ENCODE measurements around the gene METTL6.

The METTL6 gene

GRCh38 chr3:15471861-15472260 lies 44.5 kb upstream of the METTL6 start:
- TF ChIP-seq POLR2AphosphoS5 (IDR thresholded peaks at IDR 0.05; ENCODE audit: low read depth) = no peak
- no peak for TF ChIP-seq SPI1 (IDR thresholded peaks at IDR 0.05; ENCODE audit: borderline replicate concordance, low read depth)
- no peak for TF ChIP-seq GABPA (IDR thresholded peaks at IDR 0.05; ENCODE audit: low read depth)
- no peak for TF ChIP-seq REST (IDR thresholded peaks at IDR 0.05; ENCODE audit: insufficient replicate concordance, low read depth)
- no peak overlapping the region for H3K4me3 ChIP-seq (replicated peaks; ENCODE audit: insufficient read depth, low read length)
- H3K27me3 ChIP-seq (ENCODE audit: insufficient read depth, poor library complexity, severe bottlenecking) = no peaks in the 10 kb centered on the region
- no peak for DNase-seq (ENCODE audit: low read depth in 1 of 2, low spot score in 1 of 2)
- H3K27ac ChIP-seq (replicated peaks) = no peak overlapping the region

DNA sequence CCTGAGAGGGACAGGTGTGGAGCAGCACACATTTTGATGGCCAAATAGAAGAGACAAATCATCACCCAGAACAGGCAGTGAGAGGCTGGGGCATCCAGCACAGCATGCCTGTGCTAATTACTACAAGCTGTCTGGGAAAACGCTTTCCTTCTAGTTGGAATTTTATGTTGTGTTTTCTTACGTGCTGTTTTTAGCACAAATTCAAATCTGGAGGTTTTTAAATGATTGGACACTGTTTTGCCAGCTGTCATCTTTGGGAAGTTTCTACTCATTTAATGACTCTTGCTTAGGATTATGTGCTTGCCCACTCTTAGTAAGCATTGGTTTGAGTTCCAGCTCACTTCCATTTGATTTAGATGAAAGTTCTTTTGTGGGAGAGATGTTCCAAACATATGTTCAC lies 43.5 kb upstream of the METTL6 start:
- Histone ChIP-seq H3K4me3 (replicated peaks; ENCODE audit: insufficient read depth, low read length) (no peak overlapping the region), H3K27me3 (ENCODE audit: insufficient read depth, poor library complexity, severe bottlenecking) (no peaks in the 10 kb centered on the region), H3K27ac (replicated peaks) (no peak overlapping the region)
- DNase-seq (ENCODE audit: low read depth in 1 of 2, low spot score in 1 of 2) = no peak
- TF ChIP-seq GABPA (IDR thresholded peaks at IDR 0.05; ENCODE audit: low read depth) (no peak), POLR2AphosphoS5 (IDR thresholded peaks at IDR 0.05; ENCODE audit: low read depth) (no peak), SPI1 (IDR thresholded peaks at IDR 0.05; ENCODE audit: borderline replicate concordance, low read depth) (no peak), REST (IDR thresholded peaks at IDR 0.05; ENCODE audit: insufficient replicate concordance, low read depth) (no peak)
- TF ChIP-seq, protein P1, sequence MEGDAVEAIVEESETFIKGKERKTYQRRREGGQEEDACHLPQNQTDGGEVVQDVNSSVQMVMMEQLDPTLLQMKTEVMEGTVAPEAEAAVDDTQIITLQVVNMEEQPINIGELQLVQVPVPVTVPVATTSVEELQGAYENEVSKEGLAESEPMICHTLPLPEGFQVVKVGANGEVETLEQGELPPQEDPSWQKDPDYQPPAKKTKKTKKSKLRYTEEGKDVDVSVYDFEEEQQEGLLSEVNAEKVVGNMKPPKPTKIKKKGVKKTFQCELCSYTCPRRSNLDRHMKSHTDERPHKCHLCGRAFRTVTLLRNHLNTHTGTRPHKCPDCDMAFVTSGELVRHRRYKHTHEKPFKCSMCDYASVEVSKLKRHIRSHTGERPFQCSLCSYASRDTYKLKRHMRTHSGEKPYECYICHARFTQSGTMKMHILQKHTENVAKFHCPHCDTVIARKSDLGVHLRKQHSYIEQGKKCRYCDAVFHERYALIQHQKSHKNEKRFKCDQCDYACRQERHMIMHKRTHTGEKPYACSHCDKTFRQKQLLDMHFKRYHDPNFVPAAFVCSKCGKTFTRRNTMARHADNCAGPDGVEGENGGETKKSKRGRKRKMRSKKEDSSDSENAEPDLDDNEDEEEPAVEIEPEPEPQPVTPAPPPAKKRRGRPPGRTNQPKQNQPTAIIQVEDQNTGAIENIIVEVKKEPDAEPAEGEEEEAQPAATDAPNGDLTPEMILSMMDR (IDR thresholded peaks at IDR 0.05; ENCODE audit: insufficient read depth, low read length) = no peak

DNA sequence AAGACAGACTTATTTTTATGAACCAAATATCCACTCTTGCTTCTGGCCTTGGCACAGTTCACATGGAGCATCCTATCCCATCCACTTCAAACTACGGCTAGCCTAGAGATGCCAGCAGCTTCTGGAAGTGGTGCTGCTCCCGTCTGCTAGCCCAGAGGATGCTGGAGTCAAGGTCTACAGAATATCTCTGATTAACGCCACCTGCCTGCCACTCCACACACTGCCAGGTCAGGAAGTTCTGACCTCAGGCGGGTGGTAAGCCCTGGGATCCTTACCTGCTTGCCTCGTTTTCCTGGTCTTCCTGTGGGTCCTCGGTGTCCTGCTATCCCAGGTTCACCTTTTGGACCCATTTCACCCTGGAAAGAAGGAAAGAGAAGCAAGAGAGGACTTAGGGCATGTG lies 42.9 kb upstream of the METTL6 start:
- no peak for DNase-seq (ENCODE audit: low read depth in 1 of 2, low spot score in 1 of 2)
- TF ChIP-seq POLR2AphosphoS5 (IDR thresholded peaks at IDR 0.05; ENCODE audit: low read depth) (no peak), SPI1 (IDR thresholded peaks at IDR 0.05; ENCODE audit: borderline replicate concordance, low read depth) (no peak), REST (IDR thresholded peaks at IDR 0.05; ENCODE audit: insufficient replicate concordance, low read depth) (no peak), GABPA (IDR thresholded peaks at IDR 0.05; ENCODE audit: low read depth) (no peak)
- TF ChIP-seq, protein P1 (IDR thresholded peaks at IDR 0.05; ENCODE audit: insufficient read depth, low read length) = no peak
- H3K27ac ChIP-seq (replicated peaks) = no peak overlapping the region
- H3K4me3 ChIP-seq (replicated peaks; ENCODE audit: insufficient read depth, low read length) = no peak overlapping the region
- H3K27me3 ChIP-seq (ENCODE audit: insufficient read depth, poor library complexity, severe bottlenecking) = no peaks in the 10 kb centered on the region

All from HL-60 (cell line).